ENCODE measurements around the gene RASGRP1.

Gene RASGRP1

DNA sequence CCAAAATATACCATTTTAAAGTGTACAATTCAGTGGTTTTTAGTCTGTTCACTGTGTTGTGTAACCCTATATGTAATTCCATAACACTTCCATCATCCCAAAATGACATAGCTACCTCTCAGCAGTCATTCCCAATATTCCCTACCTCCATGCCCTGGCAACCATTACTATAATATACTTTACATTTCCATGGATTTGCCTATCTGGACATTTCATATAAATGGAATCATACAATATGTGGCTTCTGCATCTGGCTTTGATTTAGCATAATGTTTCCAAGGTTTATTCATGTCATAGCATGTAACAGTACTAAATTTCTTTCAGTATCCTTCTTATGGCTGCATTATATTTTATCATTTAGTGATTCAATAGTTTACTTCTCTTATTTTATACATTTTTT is 85.3 kb downstream of the RASGRP1 start:
- TF ChIP-seq, protein P1, sequence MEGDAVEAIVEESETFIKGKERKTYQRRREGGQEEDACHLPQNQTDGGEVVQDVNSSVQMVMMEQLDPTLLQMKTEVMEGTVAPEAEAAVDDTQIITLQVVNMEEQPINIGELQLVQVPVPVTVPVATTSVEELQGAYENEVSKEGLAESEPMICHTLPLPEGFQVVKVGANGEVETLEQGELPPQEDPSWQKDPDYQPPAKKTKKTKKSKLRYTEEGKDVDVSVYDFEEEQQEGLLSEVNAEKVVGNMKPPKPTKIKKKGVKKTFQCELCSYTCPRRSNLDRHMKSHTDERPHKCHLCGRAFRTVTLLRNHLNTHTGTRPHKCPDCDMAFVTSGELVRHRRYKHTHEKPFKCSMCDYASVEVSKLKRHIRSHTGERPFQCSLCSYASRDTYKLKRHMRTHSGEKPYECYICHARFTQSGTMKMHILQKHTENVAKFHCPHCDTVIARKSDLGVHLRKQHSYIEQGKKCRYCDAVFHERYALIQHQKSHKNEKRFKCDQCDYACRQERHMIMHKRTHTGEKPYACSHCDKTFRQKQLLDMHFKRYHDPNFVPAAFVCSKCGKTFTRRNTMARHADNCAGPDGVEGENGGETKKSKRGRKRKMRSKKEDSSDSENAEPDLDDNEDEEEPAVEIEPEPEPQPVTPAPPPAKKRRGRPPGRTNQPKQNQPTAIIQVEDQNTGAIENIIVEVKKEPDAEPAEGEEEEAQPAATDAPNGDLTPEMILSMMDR (conservative IDR thresholded peaks at IDR 0.05; ENCODE audit: low read depth, low read length): no peak
- DNase-seq (ENCODE audit: low read depth): no peak

DNA sequence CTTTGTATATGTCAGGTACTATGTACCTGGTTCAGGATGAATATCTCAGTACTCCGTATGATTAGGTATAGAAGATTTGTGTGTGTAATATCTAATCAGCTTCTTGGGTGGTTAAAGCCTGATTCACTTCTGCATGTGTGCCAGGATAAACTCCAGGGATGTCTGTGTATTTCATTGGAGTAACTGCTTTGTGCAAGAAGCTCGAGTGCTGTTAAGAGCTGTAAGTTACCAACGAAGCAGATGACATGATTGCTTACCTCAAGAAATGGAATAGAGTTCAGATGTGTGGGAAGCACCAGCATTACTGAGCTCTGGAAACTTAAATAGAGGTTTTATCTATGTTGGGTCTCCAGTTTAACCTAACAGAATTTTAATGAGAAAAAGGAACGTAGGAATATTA is 87.0 kb downstream of the RASGRP1 start:
- DNase-seq (ENCODE audit: low read depth): no peak
- TF ChIP-seq, protein P1 (conservative IDR thresholded peaks at IDR 0.05; ENCODE audit: low read depth, low read length): no peak
- no peak overlapping the region for H3K4me3 ChIP-seq (ENCODE audit: low read length)

More for the DNA sequence above, 85.3 kb downstream of the RASGRP1 start:
- no peak overlapping the region for H3K4me3 ChIP-seq (ENCODE audit: low read length)

DNA sequence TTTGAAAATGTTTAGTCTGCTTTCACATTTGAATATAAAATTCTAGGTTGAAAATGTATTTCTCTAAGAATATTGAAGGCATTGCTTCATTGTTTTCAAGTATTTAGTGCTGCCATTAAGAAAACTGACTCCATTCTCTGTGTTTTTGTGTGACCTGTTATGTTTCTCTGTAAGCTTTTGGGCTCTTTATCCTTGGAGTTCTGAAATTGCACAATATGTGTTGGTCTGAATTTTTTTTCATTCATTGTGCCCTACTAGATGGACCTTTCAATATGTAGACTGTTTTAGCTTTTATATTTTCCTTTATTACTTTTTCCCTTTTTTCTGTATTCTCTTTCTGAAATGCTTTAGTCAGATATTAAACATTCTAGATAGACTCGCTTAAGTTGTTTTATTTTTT is 88.5 kb downstream of the RASGRP1 start:
- TF ChIP-seq, protein P1 (conservative IDR thresholded peaks at IDR 0.05; ENCODE audit: low read depth, low read length): no peak
- no peak for DNase-seq (ENCODE audit: low read depth)
- no peak overlapping the region for H3K4me3 ChIP-seq (ENCODE audit: low read length)

DNA sequence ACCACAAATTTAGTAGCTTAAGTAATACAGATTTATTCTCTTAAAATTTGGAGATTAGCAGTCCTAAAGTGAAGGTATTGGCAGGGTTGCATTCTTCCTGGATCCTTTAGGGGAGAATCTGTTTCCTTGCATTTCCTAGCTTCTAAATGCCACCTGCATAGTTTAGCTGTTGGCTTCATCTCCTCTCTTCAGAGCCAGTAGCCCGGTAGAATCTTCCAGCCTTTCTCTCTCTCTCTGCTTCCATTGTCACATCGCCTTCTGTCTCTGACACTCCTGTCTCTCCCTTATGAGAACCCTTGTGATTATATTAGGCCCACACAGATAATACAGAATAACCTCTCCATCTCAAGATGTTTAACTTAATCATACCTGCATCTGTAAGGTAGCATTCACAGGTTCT is 89.3 kb downstream of the RASGRP1 start:
- TF ChIP-seq, protein P1 (conservative IDR thresholded peaks at IDR 0.05; ENCODE audit: low read depth, low read length): no peak
- DNase-seq (ENCODE audit: low read depth): no peak
- no peak overlapping the region for H3K4me3 ChIP-seq (ENCODE audit: low read length)

DNA sequence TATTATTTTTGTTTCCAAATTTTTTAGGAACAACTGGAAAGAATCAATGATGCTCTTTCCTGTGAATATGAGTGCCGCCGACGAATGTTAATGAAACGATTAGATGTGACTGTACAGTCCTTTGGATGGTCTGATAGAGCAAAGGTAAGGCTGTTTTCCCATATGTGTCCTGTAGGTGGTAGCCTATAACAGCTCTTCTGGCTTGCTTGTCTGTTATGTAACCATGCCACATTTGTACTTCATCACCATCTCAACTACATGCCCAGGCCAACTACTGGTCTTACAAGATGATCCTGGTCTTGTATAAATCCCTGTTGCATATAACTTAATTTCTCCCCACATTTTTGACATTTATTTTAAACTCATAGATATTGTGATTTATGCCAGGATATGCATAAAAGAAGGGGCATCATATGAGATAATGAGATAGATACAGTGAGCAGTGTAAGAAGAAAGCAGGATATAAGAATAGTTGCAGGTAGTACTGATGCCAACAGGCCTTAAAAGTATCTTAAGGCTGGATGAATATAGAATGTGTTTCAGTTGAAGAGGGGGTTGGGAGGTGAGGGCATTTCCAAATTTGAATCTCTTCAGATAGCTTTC is 90.4 kb downstream of the RASGRP1 start:
- no peak overlapping the region for H3K4me3 ChIP-seq (ENCODE audit: low read length)
- DNase-seq (ENCODE audit: low read depth): peak; percentile 36
- TF ChIP-seq, protein P1 (conservative IDR thresholded peaks at IDR 0.05; ENCODE audit: low read depth, low read length): peak; percentile 81

DNA sequence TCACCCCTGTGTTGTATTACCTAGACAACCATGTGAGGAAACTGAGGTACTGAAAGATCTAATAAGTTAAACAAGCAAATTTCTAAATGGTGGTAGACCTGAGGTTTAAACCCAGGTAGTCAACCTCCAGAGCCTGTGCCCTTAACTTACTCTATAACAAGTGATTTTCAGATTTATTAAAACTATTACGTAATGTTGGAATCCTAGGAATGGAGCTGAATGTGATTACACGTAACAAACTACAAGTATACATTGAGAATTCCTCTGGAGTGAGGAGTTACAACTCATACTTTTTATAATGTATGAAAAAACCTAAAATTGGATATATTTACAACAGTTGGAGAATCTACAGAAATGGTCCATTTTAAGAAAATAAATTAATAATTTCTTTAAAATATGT is 92.6 kb downstream of the RASGRP1 start:
- TF ChIP-seq, protein P1 (conservative IDR thresholded peaks at IDR 0.05; ENCODE audit: low read depth, low read length): no peak
- no peak for DNase-seq (ENCODE audit: low read depth)
- no peak overlapping the region for H3K4me3 ChIP-seq (ENCODE audit: low read length)

DNA sequence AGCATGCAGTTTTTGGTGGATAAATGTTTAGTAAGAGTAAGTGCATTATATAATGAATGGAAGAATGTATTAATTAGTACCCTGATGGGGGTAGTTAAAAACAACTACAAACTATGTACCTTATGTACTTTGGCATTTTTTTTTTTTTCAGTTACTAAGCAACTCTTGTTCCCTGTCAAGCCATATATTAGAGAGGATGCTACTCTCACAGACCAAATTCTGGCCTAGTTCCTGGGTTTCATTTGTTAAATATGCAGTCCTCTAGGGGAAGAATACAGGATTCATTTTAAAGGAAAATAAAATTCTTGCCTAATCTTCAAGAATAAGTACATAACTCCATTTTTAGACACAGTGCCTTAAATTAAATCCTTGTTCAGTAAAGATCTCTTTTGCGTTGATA is 93.8 kb downstream of the RASGRP1 start:
- DNase-seq (ENCODE audit: low read depth): no peak
- H3K4me3 ChIP-seq (ENCODE audit: low read length): no peak overlapping the region
- TF ChIP-seq, protein P1 (conservative IDR thresholded peaks at IDR 0.05; ENCODE audit: low read depth, low read length): no peak

Measured in retinal pigment epithelial cell (primary cell).